MG63 (cell line): ENCODE results near the gene CYP24A1. TPM values are rescaled to one million over a fixed set of nuclear protein-coding genes. Genes with fewer than 3 reads are reported as not detected.

ENCODE experiments used
- DNase-seq: peaks from one replicate; pipeline ENCODE4 v3.0.0-alpha.2; 2020
- H3K27me3 ChIP-seq: fragments of 250-450 bp; sonication (Bioruptor Pico); 2 replicates; pipeline ENCODE4 v1.5.1; 2020; ENCODE audit warnings: mild to moderate bottlenecking, moderate library complexity
- H3K36me3 ChIP-seq: fragments of 250-450 bp; sonication (Bioruptor Pico); 2 replicates; pipeline ENCODE4 v1.5.1; 2020; ENCODE audit warnings: mild to moderate bottlenecking, moderate library complexity
- H3K4me3 ChIP-seq: fragments of 250-450 bp; sonication (Bioruptor Pico); 2 replicates; pipeline ENCODE4 v1.5.1; 2020; ENCODE audit warnings: mild to moderate bottlenecking, moderate library complexity
- H3K9me3 ChIP-seq: fragments of 250-450 bp; sonication (Bioruptor Pico); 2 replicates; pipeline ENCODE4 v1.5.1; 2020; ENCODE audit warnings: mild to moderate bottlenecking, moderate library complexity
- total RNA-seq: library from RNA; depleted of rRNA; stranded (reverse); fragments of >200 nt; shearing (Covaris generic); gene quantifications from 2 replicates; pipeline ENCODE4 v1.2.3, GENCODE V29; 2014; ENCODE audit warnings: low replicate concordance

CYP24A1 gene
- total RNA-seq, 1 experiment from 2014 or later = not detected

- no peak for DNase-seq
- Histone ChIP-seq H3K27me3 (peaks cover 4% of the 10 kb centered on the region; the same call in 1 of the 2 replicates), H3K36me3 (no peaks in the 10 kb centered on the region), H3K9me3 (no peaks in the 10 kb centered on the region), H3K4me3 (no peak overlapping the region)
Observed at GRCh38 chr20:54153041-54153327, 20.8 kb downstream of the CYP24A1 start.

GRCh38 chr20:54152227-54153040 is 21.4 kb downstream of the CYP24A1 start:
- Histone ChIP-seq H3K36me3 (no peaks in the 10 kb centered on the region), H3K4me3 (no peak overlapping the region), H3K9me3 (no peaks in the 10 kb centered on the region), H3K27me3 (peaks cover 4% of the 10 kb centered on the region; the same call in 1 of the 2 replicates)
- no peak for DNase-seq

- Histone ChIP-seq H3K9me3 (no peaks in the 10 kb centered on the region), H3K27me3 (peaks cover 4% of the 10 kb centered on the region; the same call in 1 of the 2 replicates), H3K36me3 (no peaks in the 10 kb centered on the region), H3K4me3 (no peak overlapping the region)
- DNase-seq = no peak
Observed at GRCh38 chr20:54151511-54152226, 22.1 kb downstream of the CYP24A1 start.

- Histone ChIP-seq H3K27me3 (no peaks in the 10 kb centered on the region), H3K9me3 (no peaks in the 10 kb centered on the region), H3K4me3 (no peak overlapping the region), H3K36me3 (no peaks in the 10 kb centered on the region)
- no peak for DNase-seq
Observed at GRCh38 chr20:54151075-54151439, 22.7 kb downstream of the CYP24A1 start.

GRCh38 chr20:54149765-54150264 is 24.0 kb downstream of the CYP24A1 start:
- H3K9me3 ChIP-seq = no peaks in the 10 kb centered on the region
- DNase-seq = no peak
- H3K27me3 ChIP-seq = no peaks in the 10 kb centered on the region
- no peaks in the 10 kb centered on the region for H3K36me3 ChIP-seq
- H3K4me3 ChIP-seq = no peak overlapping the region

- no peaks in the 10 kb centered on the region for H3K9me3 ChIP-seq
- no peaks in the 10 kb centered on the region for H3K36me3 ChIP-seq
- no peaks in the 10 kb centered on the region for H3K27me3 ChIP-seq
- H3K4me3 ChIP-seq = no peak overlapping the region
- DNase-seq = no peak
Observed at GRCh38 chr20:54148947-54149764, 24.6 kb downstream of the CYP24A1 start.

- no peak overlapping the region for H3K4me3 ChIP-seq
- no peak for DNase-seq
- H3K27me3 ChIP-seq = no peaks in the 10 kb centered on the region
- peaks cover 1% of the 10 kb centered on the region; the same call in 1 of the 2 replicates for H3K9me3 ChIP-seq
- H3K36me3 ChIP-seq = no peaks in the 10 kb centered on the region
Observed at GRCh38 chr20:54146672-54147071, 27.1 kb downstream of the CYP24A1 start.

GRCh38 chr20:54144847-54145414 is 28.9 kb downstream of the CYP24A1 start:
- Histone ChIP-seq H3K27me3 (no peaks in the 10 kb centered on the region), H3K36me3 (no peaks in the 10 kb centered on the region), H3K4me3 (no peak overlapping the region), H3K9me3 (peaks cover 1% of the 10 kb centered on the region; the same call in 1 of the 2 replicates)
- no peak for DNase-seq

- Histone ChIP-seq H3K4me3 (no peak overlapping the region), H3K27me3 (no peaks in the 10 kb centered on the region), H3K9me3 (peaks cover 1% of the 10 kb centered on the region; the same call in 1 of the 2 replicates), H3K36me3 (no peaks in the 10 kb centered on the region)
- DNase-seq = no peak
Observed at GRCh38 chr20:54140927-54141566, 32.7 kb downstream of the CYP24A1 start.

- no peaks in the 10 kb centered on the region for H3K36me3 ChIP-seq
- no peak for DNase-seq
- peaks cover 1% of the 10 kb centered on the region; the same call in 1 of the 2 replicates for H3K9me3 ChIP-seq
- H3K4me3 ChIP-seq = no peak overlapping the region
- H3K27me3 ChIP-seq = no peaks in the 10 kb centered on the region
Observed at GRCh38 chr20:54140486-54140885, 33.3 kb downstream of the CYP24A1 start.

GRCh38 chr20:54140067-54140466 is 33.7 kb downstream of the CYP24A1 start:
- Histone ChIP-seq H3K36me3 (no peaks in the 10 kb centered on the region), H3K9me3 (peaks cover 4% of the 10 kb centered on the region), H3K4me3 (no peak overlapping the region), H3K27me3 (no peaks in the 10 kb centered on the region)
- no peak for DNase-seq

- H3K4me3 ChIP-seq = no peak overlapping the region
- no peaks in the 10 kb centered on the region for H3K36me3 ChIP-seq
Observed at GRCh38 chr20:54139188-54139587, 34.6 kb downstream of the CYP24A1 start.

GRCh38 chr20:54138427-54138826 is 35.4 kb downstream of the CYP24A1 start:
- no peaks in the 10 kb centered on the region for H3K27me3 ChIP-seq
- peaks cover 6% of the 10 kb centered on the region for H3K9me3 ChIP-seq
- no peak for DNase-seq
- H3K4me3 ChIP-seq = no peak overlapping the region
- no peaks in the 10 kb centered on the region for H3K36me3 ChIP-seq

More at GRCh38 chr20:54139188-54139587, 34.6 kb downstream of the CYP24A1 start:
- H3K9me3 ChIP-seq = peaks cover 6% of the 10 kb centered on the region
- no peaks in the 10 kb centered on the region for H3K27me3 ChIP-seq
- DNase-seq = no peak

GRCh38 chr20:54137115-54137514 is 36.7 kb downstream of the CYP24A1 start:
- Histone ChIP-seq H3K36me3 (no peaks in the 10 kb centered on the region), H3K9me3 (peaks cover 4% of the 10 kb centered on the region), H3K4me3 (no peak overlapping the region), H3K27me3 (no peaks in the 10 kb centered on the region)
- no peak for DNase-seq

GRCh38 chr20:54134445-54135220 is 39.2 kb downstream of the CYP24A1 start:
- H3K27me3 ChIP-seq = no peaks in the 10 kb centered on the region
- H3K9me3 ChIP-seq = peaks cover 4% of the 10 kb centered on the region
- H3K36me3 ChIP-seq = no peaks in the 10 kb centered on the region
- no peak overlapping the region for H3K4me3 ChIP-seq
- peak; percentile 50 for DNase-seq
